Stimulated activated CD4-positive, alpha-beta T cell treated with anti-CD3 and anti-CD28 coated beads, Interleukin-1b, Interleukin-23, amount 100 ng/mL, for 48 hours (primary cell): ENCODE results near the gene NDRG3.
A peak's percentile ranks its signal among the peaks of the same experiment; 100 is the strongest.
"Not testable (repeated sequence)": the region's sequence is repeated elsewhere in the genome, so short reads cannot be mapped to it uniquely, and the experiment has no call there.

Source experiments
- DNase-seq: peaks from one replicate; pipeline ENCODE4 v3.0.0-alpha.2; 2020

NDRG3 gene

GRCh38 chr20:36686504-36686903 lies 59.4 kb downstream of the NDRG3 start:
- DNase-seq: no peak

GRCh38 chr20:36684747-36685146 lies 61.1 kb downstream of the NDRG3 start:
- no peak for DNase-seq

- no peak for DNase-seq
Measured at GRCh38 chr20:36682311-36682710, 63.6 kb downstream of the NDRG3 start.

GRCh38 chr20:36677422-36677771 lies 68.5 kb downstream of the NDRG3 start:
- no peak for DNase-seq

- no peak for DNase-seq
Measured at GRCh38 chr20:36676701-36677421, 69.0 kb downstream of the NDRG3 start.

- DNase-seq: not testable (repeated sequence)
Measured at GRCh38 chr20:36675545-36675944, 70.3 kb downstream of the NDRG3 start.

GRCh38 chr20:36672991-36673390 lies 72.9 kb downstream of the NDRG3 start:
- no peak for DNase-seq

GRCh38 chr20:36670665-36671357 lies 75.1 kb downstream of the NDRG3 start:
- no peak for DNase-seq

- DNase-seq: no peak
Measured at GRCh38 chr20:36666181-36666740, 79.6 kb downstream of the NDRG3 start.

GRCh38 chr20:36663031-36663430 lies 82.9 kb downstream of the NDRG3 start:
- no peak for DNase-seq

- no peak for DNase-seq
Measured at GRCh38 chr20:36658300-36658699, 87.6 kb downstream of the NDRG3 start.

- DNase-seq: no peak
Measured at GRCh38 chr20:36656733-36657132, 89.2 kb downstream of the NDRG3 start.

- DNase-seq: no peak
Measured at GRCh38 chr20:36655004-36655403, 90.9 kb downstream of the NDRG3 start.

- no peak for DNase-seq
Measured at GRCh38 chr20:36654506-36654905, 91.4 kb downstream of the NDRG3 start.

GRCh38 chr20:36653456-36653855 lies 92.4 kb downstream of the NDRG3 start:
- DNase-seq: no peak

GRCh38 chr20:36647196-36648121 lies 98.4 kb downstream of the NDRG3 start:
- DNase-seq: no peak

- no peak for DNase-seq
Measured at GRCh38 chr20:36646678-36647077, 99.2 kb downstream of the NDRG3 start.

GRCh38 chr20:36645998-36646397 lies 99.9 kb downstream of the NDRG3 start, which contains the start of gene SLA2:
Gene SLA2, minus strand, starts transcription at chr20:36646196. Its CDS starts 4,861 bp downstream, at chr20:36641335.
- DNase-seq: peak; percentile 66

- DNase-seq: no peak
Measured at GRCh38 chr20:36645353-36645752, 100.5 kb downstream of the NDRG3 start.

- DNase-seq: peak; percentile 69
Measured at GRCh38 chr20:36644706-36645095, 101.2 kb downstream of the NDRG3 start.

GRCh38 chr20:36644032-36644705 lies 101.7 kb downstream of the NDRG3 start:
- DNase-seq: peak; percentile 62

- no peak for DNase-seq
Measured at GRCh38 chr20:36642136-36642535, 103.8 kb downstream of the NDRG3 start.

- DNase-seq: no peak
Measured at GRCh38 chr20:36641506-36641843, 104.4 kb downstream of the NDRG3 start.
